ENCODE results near the gene ASGR2.
"Not testable (repeated sequence)": the region's sequence is repeated elsewhere in the genome, so short reads cannot be mapped to it uniquely, and the experiment has no call there.

Gene ASGR2

DNA sequence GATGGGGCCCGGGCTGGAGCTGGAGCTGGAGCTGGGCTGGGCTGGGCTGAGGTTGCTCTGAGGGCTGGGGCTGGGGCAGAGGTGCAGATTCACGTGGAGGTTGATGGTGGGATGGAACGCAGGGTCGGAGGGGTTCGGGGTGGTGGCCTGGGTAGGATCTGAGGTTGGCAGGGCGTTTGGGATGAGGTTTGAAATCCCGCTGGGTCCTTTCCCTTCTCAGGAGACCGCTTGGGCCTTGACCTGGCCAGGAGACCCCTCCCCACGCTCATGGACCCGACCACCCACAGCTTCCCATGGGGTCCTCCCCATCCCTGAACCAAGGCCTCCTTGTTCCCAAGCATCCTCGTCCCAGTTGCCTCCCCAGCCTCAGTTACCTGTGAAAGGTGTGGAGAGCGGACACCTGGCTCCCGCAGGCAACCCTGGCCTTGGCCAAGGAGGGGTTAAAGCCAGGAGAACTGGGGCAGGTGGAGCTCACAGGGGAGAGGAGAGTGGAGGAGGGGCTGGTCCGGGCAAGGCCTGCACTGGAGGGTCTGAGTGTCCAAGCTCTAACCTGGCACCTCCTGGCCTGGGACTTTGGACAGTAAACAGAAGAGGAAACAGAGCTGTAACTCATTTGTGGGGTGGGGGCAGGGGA, at the start of gene ASGR2:
Gene ASGR2, minus strand, starts transcription at position 582 of the 634 bp plus-strand sequence. CDS start 582 bp downstream, outside the sequence.
- no peak for DNase-seq

GRCh38 chr17:7159571-7159970, 44.9 kb upstream of the ASGR2 start:
- not testable (repeated sequence) for DNase-seq

DNA sequence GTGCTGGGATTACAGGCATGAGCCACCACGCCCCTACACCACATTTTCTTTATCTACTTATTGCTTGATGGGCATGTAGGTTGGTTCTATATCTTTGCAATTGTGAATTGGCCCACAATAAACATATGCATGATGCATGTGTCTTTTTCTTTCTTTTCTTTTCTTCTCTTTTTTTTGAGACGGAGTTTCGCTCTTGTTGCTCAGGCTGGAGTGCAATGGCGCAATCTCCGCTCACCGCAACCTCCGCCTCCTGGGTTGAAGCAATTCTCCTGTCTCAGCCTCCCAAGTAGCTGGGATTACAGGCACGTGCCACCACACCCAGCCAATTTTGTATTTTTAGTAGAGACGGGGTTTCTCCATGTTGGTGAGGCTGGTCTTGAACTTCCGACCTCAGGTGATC, 43.8 kb upstream of the ASGR2 start:
- not testable (repeated sequence) for DNase-seq

- no peak for DNase-seq
Measured at GRCh38 chr17:7156342-7156940, 41.8 kb upstream of the ASGR2 start.

- DNase-seq, result peak; percentile 26
Measured at GRCh38 chr17:7147772-7148171, 33.1 kb upstream of the ASGR2 start.

DNA sequence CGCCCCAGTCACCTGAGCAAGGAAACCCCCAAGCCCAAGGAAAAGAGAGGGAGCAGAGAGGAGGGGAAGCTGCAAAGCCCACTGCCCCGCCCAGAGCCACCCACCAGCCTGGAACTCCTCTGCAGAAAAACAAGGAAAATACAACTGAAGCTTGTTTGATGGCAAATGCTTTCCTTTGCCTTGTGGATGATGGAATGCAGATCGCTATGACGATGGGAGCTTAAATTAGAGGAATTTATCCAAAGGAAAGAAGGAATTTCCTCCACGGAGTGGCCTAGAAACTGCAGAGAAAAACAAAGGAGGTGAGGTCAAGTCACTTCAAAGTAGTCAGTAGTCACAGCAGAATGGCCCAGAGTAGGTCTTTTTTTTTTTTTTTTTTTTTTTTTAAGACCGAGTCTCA, 31.5 kb upstream of the ASGR2 start:
- no peak for DNase-seq

DNA sequence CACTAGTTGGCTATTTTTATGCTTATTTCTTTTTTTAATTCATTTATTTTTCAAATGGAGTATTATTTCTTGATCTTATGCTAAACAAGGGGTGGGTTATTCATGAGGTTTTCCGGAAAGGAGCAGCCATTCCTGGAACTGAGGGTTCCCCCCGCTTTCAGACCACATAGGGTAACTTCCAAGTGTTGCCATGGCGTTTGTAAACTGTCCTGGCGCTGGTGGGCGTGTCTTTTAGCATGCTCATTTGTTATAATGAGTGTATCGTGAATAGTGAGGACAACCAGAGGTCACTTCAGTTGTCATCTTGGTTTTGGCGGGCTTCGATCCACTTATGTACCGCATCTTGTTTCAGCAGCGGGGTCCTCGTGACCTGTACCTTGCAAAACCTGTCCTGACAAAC, 29.6 kb upstream of the ASGR2 start:
- no peak for DNase-seq

DNA sequence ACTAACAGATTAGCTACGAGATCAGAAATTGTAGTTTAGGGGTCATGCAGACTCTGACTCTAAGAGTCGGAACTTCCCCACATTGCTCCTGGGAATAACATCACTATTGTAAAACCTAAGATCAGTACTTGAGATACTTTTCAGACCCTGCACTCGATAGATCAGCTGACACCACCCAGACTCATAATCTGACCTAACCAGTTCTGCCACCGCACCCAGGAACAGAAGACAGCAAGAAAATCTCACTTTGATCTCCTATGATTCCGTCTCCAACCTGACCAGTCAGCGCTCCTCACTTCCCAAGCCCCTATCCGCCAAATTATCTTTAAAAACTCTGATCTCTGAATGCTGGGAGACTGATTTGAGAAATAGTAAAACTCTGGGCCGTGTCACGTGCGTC, 27.2 kb upstream of the ASGR2 start:
- no peak for DNase-seq

- no peak for DNase-seq
Measured at GRCh38 chr17:7139400-7139799, 24.8 kb upstream of the ASGR2 start.

GRCh38 chr17:7138800-7139381, 24.3 kb upstream of the ASGR2 start:
- no peak for DNase-seq

DNA sequence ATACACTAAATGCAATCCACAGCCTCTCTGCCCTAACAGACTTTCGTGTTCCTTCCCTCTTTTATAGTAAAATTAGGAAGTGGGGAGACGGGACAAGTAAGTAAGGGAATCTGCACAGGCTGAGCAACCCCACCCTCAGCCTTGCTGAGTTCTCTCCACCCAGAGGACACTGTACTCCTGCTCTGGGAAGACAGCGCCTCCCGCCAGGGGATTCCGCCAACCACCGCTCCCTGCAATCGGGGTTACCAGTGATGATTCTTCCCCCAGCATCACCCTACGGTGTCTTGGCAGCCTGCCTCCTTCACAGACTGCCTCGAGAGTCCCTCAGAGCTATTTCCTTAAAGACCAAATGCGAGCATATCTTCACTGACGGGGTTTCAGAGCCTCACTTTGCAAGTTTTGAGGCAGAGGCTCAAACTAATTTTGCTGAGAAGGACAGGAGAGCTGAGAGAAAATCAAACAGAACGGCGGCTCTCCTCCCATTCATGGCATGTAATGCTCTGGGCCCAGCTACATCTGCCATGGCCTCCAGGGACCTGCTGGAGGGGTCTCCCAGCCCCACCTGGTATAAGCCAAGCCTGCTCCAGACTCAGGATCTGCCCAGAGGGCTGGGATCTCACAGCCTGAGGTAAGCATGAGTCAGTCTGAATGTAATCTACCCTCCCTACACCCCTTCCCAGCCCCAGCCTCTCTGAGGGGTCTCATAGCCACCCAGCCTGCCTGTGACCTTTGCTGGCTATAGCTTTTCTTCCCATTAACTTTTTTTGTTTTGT, 22.7 kb upstream of the ASGR2 start:
- no peak for DNase-seq

DNA sequence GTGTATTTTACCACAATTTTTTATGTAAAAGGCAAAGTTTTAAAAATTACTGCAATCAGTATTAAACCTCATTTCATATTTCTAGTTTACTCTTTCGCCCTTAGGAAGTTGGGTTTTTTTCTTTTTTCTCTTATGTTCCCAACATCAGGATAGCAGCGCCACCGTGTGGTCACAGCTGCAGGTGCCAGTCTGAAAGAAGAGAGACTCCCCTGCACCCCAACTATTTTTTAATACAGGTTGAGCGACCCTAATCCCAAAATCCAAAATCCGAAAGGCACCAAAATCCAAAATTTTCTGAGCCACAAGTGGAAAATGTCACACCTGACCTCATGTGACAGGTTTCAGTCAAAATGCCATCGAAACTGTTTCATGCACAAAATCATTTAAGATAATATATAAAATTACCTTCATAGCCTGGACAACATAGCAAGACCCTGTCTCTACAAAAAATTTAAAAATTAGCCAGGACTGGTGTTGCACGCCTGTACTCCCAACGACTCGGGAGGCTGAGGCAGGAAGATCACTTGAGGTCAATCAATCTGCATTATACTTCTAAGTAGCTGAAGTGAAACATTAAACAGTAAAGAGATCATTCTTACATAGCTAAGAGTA, 21.8 kb upstream of the ASGR2 start:
- DNase-seq, result peak; percentile 88

DNA sequence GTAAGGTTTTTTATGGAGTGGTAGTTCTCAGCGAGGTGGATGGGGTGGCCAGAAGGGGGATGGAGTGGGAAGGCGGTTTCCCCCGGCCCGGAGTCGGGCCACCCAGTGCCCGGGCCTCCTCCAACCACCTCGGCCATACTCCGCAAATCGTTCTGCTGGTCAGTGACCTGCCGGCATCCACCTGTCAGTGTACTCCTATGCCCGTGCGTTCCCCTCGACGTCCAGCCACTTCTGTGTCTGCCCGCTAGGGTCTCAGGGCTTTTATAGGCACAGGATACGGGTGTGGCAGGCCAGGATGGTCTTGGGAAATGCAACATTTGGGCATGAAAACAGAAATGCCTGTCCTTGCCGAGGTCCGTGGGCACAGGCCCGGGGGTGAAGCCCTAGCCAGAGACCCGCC, 19.3 kb upstream of the ASGR2 start:
- no peak for DNase-seq

GRCh38 chr17:7133424-7133823, 18.8 kb upstream of the ASGR2 start:
- DNase-seq, result peak; percentile 70

DNA sequence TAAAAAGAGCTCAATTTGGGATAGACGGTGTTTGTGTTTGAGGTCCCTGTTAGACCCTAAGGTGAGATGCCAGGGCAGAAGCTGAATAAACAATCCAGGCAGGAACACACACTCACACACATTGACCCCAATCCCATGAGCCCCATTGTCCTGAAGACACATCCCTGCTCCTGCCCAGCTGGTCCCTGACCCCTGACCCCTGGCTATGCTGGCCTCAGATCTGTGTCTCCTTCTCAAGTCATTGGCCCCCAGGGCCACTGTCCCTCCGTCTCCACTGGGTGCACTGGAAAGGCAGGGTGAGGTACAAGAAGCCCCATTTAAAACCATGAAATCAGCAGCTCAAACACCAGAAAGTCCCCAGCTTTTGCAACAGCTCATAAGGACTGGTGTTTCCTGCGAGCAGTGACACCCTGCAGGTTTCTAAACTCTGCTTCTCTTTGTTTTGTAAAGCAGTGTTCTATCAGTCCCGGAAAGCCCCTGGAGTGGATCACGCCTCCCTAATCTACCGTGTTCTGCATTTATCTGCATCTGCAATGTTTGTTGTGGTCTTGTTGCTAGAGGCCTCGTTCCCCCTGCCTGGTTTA, 18.0 kb upstream of the ASGR2 start:
- DNase-seq, result peak; percentile 80

DNA sequence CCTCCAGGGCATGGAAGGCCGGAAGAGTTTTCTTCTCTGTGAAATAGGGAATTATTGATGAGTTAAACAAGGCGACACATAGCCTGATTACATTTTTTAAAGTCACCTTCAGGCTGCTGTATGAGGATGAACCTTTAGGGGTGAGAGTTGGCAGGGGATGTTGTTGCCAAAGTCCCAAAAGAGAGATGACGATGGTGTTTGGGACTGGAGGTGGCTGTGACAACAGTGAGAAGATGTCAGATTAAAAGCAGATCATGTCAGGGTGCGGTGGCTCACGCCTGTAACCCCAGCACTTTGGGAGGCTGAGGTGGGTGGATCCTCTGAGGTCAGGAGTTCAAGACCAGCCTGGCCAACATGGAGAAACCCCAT, 16.8 kb upstream of the ASGR2 start:
- DNase-seq, result no peak

DNA sequence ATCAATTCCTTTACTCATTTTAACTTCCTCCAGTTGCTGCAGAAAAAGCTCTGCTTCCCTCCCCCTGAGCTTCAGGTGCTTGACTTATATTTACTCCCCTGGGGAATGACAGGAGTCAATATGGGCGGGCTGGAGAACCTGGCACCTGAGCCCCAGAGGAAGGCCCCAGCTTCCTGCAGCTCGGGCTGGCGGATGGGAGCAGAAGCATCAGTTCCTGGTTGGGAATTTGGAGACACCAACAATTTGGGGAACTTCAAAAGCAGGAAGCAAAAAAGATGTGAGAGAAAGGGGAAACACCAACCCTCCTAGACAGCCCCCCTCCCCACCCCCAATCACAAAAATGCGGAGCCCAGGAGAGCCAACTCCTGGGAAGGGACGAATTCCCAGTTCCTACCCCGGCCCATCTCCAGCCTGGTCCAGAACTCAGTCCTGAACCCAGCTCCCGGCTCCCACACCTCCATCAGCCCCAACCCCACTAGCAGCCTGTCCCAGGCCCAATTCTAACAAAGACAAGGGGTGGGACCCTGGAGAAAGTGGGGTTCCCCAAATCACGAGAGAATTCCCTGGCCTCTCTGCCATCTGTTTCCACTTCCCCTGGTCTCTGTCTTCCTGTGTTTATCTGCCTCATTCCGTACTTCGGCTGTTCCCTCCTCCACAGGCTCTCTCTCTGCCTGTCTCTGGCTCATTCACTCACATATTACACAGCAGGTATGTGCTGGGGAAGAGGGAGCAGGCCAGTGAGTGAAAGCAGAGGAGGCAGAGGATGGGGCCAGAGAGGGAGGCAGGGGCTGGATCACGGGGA, 16.2 kb upstream of the ASGR2 start:
- DNase-seq, result no peak

DNA sequence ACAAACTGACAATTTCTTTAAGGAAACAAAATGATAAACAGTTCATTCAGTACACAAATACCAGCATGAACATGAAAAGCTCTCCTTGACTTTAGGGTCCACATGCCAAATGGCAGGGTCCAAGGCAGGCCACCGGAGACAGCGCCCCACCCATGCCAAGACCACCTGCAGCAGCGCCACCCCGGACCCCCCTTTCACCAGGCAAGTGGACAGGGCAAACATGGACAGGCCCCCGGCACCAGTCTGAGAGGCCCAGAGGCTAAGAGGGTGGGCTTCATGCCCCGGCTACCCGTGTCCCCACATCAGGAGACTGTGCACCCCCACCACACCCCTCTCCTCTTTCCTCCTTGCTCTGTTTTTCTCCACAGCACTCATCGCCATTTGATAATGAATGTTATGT, 14.7 kb upstream of the ASGR2 start:
- no peak for DNase-seq

DNA sequence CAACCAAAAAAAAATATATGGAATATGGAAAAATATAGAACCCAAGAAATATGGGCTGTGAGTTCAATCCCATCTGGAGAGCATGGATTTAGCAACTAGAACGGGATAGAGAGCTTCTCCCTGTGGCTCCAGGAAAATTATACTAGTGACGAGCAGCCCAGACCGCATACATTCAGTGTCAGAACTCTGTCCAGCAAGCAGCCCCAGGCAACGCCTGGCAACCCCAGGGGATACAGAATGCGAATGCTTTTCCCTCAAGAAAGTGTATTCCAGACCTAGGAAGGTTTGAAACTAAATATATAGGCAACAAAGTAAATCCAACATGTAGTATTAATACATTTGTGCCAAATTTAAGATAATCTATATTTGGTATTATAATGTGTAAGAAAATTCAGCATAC, 13.5 kb upstream of the ASGR2 start:
- no peak for DNase-seq

- DNase-seq, result not testable (repeated sequence)
Measured at GRCh38 chr17:7127501-7127900, 12.9 kb upstream of the ASGR2 start.

DNA sequence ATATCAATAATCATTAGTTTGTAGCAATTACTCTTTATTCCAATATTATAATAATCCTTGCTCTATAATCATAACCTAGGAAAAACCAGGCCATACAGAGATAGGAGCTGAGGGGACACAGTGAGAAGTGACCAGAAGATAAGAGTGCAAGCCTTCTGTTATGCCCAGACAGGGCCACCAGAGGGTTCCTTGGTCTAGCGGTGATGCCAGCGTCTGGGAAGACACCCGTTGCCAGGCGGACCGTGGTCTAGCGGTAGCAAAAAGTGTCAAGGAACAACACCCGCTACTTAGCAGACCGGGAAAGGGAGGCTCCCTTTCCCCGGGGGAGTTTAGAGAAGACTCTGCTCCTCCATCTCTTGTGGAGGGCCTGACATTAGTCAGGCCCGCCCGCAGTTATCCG, 11.8 kb upstream of the ASGR2 start:
- not testable (repeated sequence) for DNase-seq

GRCh38 chr17:7124923-7125322, 10.3 kb upstream of the ASGR2 start:
- DNase-seq, result no peak

Data from hematopoietic multipotent progenitor cell treated with erythropoietin and hydrocortisone succinate and interleukin-3 and kit ligand, for 4 days (in vitro differentiated cells).